Parathyroid adenoma (tissue), 2 donors: ENCODE data around the gene ZNF487.

Experiments used
- H2AFZ ChIP-seq: fragments of 300-600 bp; sonication (generic); one replicate; pipeline ENCODE4 v1.7.0; 2017; ENCODE audit warnings: antibody characterized with exemption, mild to moderate bottlenecking
- H3K27ac ChIP-seq: fragments of 300-600 bp; sonication (generic); one replicate; pipeline ENCODE4 v1.7.0; 2017
- H3K27me3 ChIP-seq: fragments of 300-600 bp; sonication (generic); one replicate; pipeline ENCODE4 v1.7.0; 2017; ENCODE audit warnings: low read length; ENCODE audit not compliant: control insufficient read depth, insufficient read depth
- H3K36me3 ChIP-seq: fragments of 300-600 bp; sonication (generic); one replicate; pipeline ENCODE4 v1.7.0; 2017; ENCODE audit warnings: low read length; ENCODE audit not compliant: control insufficient read depth, insufficient read depth
- H3K4me1 ChIP-seq: fragments of 300-600 bp; sonication (generic); one replicate; pipeline ENCODE4 v1.7.0; 2017; ENCODE audit warnings: control low read depth
- H3K4me2 ChIP-seq: fragments of 300-600 bp; sonication (generic); one replicate; pipeline ENCODE4 v1.7.0; 2017; ENCODE audit warnings: low read length
- H3K4me3 ChIP-seq: fragments of 300-600 bp; sonication (generic); one replicate; pipeline ENCODE4 v1.7.0; 2017; ENCODE audit warnings: low read depth, low read length
- H3K79me2 ChIP-seq: fragments of 300-600 bp; sonication (generic); one replicate; pipeline ENCODE4 v1.7.0; 2017; ENCODE audit warnings: control low read depth
- H3K9ac ChIP-seq: fragments of 300-600 bp; sonication (generic); one replicate; pipeline ENCODE4 v1.7.0; 2017; ENCODE audit warnings: mild to moderate bottlenecking
- H3K9me3 ChIP-seq: fragments of 300-600 bp; sonication (generic); one replicate; pipeline ENCODE4 v1.7.0; 2017; ENCODE audit warnings: low read length; ENCODE audit not compliant: control insufficient read depth
- TF ChIP-seq, protein P1 (sequence below): fragments of 300-600 bp; sonication (generic); IDR thresholded peaks from one replicate; pipeline ENCODE4 v1.7.0; 2017; ENCODE audit warnings: antibody characterized with exemption, mild to moderate bottlenecking
- donor health status: primary hyperparathyroidism.

The ZNF487 gene

DNA sequence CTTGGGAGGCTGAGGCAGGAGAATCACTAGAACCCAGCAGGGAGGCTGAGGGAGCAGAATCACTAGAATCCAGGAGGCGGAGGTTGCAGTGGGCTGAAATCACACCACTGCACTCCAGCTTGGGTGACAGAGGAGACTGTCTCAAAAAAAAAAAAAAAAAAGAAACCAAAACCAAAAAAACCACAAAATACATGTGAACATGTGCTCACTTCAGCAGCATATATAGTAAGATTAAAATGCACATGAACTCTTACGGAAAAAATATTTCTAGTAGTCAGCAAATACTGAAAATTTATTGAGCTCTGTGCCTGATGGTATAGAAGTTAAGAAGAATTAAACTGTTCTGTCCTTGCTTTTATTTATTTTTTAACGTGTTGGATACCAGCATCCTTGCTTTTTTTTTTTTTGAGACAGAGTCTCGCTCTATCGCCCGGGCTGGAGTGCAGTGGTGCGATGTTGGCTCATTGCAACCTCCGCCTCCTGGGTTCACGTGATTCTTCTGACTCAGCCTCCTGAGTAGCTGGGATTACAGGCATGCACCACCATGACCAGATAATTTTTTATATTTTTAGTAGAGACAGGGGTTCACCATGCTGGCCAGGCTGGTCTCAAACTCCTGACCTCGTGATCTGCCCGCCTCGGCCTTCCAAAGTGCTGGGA, 9.6 kb upstream of the ZNF487 start:
- no peak overlapping the region for H3K27ac ChIP-seq
- H3K4me3 ChIP-seq = no peak overlapping the region
- H3K4me1 ChIP-seq = no peaks in the 10 kb centered on the region
- no peak overlapping the region for H2AFZ ChIP-seq
- no peak overlapping the region for H3K9ac ChIP-seq
- no peaks in the 10 kb centered on the region for H3K36me3 ChIP-seq
- peaks cover 6% of the 10 kb centered on the region for H3K79me2 ChIP-seq
- no peaks in the 10 kb centered on the region for H3K9me3 ChIP-seq
- no peaks in the 10 kb centered on the region for H3K27me3 ChIP-seq
- TF ChIP-seq, protein P1, sequence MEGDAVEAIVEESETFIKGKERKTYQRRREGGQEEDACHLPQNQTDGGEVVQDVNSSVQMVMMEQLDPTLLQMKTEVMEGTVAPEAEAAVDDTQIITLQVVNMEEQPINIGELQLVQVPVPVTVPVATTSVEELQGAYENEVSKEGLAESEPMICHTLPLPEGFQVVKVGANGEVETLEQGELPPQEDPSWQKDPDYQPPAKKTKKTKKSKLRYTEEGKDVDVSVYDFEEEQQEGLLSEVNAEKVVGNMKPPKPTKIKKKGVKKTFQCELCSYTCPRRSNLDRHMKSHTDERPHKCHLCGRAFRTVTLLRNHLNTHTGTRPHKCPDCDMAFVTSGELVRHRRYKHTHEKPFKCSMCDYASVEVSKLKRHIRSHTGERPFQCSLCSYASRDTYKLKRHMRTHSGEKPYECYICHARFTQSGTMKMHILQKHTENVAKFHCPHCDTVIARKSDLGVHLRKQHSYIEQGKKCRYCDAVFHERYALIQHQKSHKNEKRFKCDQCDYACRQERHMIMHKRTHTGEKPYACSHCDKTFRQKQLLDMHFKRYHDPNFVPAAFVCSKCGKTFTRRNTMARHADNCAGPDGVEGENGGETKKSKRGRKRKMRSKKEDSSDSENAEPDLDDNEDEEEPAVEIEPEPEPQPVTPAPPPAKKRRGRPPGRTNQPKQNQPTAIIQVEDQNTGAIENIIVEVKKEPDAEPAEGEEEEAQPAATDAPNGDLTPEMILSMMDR = no peak
- H3K4me2 ChIP-seq = no peak overlapping the region

DNA sequence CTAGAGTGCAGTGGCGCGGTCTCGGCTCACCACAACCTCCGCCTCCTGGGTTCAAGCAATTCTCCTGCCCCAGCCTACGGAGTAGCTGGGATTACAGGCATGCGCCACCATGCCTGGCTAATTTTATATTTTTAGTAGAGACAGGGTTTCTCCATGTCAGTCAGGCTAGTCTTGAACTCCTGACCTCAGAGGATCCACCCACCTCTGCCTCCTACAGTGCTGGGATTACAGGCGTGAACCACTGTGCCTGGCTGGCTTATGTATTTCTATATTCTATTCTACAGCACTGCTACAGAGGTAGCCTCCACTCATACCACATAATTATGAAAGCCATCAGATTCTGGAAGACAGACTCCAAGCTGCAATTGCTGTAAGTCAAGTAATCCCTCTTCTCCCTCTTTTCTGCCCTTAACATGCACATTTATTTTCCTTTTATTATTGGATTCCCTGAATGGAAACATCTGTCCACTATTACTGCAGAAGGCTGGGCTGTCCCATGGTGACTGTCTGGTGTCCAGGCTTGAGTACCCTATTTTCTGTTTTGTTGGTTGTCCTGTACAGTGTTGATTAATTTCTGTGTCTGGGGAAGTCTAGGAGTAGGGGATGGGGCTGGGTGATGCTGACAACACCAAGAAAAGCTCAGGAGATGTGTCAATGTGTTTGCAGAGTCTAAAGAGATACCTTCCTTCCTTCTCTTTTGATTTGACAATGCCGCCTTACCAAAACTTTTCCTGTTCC, 5.8 kb upstream of the ZNF487 start:
- Histone ChIP-seq H3K4me2 (no peak overlapping the region), H2AFZ (no peak overlapping the region), H3K9ac (no peak overlapping the region), H3K4me3 (no peak overlapping the region), H3K4me1 (no peaks in the 10 kb centered on the region), H3K36me3 (no peaks in the 10 kb centered on the region), H3K9me3 (no peaks in the 10 kb centered on the region), H3K27ac (no peak overlapping the region), H3K79me2 (peaks cover 6% of the 10 kb centered on the region), H3K27me3 (no peaks in the 10 kb centered on the region)
- TF ChIP-seq, protein P1 = no peak

DNA sequence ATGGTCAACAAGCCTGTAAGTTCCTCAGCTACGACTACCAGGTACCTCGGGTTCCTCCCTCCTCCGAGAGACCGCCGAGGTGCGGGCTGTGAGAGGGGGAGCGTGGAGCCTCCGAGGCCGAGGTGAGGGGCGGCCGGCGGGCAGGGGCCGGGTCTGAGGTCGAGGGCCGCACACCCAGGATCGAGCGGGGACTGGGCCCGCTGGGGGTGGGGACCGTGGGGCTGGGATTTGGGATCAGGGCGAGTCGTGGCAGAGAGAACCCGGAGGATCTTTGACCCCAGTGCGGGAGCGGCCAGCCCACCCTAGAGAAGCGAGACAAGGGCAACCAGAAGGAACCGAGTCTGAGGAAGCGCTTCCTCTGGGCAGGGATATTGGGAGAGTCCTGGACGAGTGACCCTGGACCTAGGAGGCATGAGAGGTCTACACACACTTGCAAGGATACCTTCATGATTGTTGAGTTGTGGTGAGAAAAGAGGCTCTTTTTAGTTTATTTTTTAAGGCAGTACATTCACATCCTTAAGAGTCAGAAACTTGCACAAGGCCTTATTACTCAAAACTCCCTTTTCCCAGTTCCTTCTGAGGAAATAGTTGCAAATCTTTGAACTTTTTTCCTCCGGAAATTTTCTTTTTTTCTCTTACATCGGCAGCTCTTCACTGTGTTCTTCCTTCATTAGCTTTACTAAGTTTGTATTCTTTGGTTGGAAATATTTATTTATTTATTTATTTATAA, 395 bp downstream of the ZNF487 start:
- TF ChIP-seq, protein P1 = no peak
- H3K9me3 ChIP-seq = no peaks in the 10 kb centered on the region

DNA sequence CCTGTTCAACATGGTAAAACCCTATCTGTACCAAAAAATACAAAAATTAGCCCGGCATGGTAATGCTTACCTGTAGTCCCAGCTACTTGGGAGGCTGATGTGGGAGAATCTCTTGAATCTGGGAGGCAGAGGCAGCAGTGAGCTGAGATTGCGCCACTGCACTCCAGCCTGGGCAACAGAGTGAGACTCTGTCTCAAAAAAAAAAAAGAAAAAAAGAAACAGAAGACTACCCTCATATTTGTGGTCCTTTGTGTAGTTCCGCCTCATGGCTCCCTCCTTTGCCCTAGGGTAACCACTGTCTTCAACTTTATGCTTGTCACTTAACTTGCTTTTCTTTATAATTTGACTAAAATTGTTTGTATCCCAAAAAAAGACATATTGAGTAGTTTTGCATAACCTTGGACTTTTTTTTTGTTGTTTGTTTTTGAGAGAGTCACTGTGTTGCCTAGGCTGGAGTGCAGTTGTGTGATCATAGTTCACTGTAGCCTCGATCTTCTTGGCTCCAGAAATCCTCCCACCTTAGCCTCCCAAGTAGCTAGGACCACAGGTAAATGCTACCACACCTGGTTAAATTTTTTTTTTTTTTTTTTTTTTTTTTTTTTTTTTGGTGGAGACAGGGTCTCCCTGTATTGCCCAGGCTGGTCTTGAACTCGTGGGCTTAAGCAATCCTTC, 3.7 kb downstream of the ZNF487 start:
- no peak overlapping the region for H2AFZ ChIP-seq
- H3K36me3 ChIP-seq = no peaks in the 10 kb centered on the region
- no peaks in the 10 kb centered on the region for H3K4me1 ChIP-seq
- H3K27me3 ChIP-seq = no peaks in the 10 kb centered on the region
- no peak overlapping the region for H3K9ac ChIP-seq
- peaks cover 14% of the 10 kb centered on the region for H3K79me2 ChIP-seq
- H3K27ac ChIP-seq = no peak overlapping the region
- H3K9me3 ChIP-seq = no peaks in the 10 kb centered on the region
- no peak overlapping the region for H3K4me3 ChIP-seq
- no peak overlapping the region for H3K4me2 ChIP-seq
- TF ChIP-seq, protein P1 = no peak

More for the DNA sequence above, 395 bp downstream of the ZNF487 start:
- H3K79me2 ChIP-seq = peaks cover 9% of the 10 kb centered on the region
- no peaks in the 10 kb centered on the region for H3K4me1 ChIP-seq
- H3K9ac ChIP-seq = peak overlapping the region; percentile 81
- H3K36me3 ChIP-seq = no peaks in the 10 kb centered on the region
- H3K4me2 ChIP-seq = peak overlapping the region; percentile 99
- H3K27me3 ChIP-seq = no peaks in the 10 kb centered on the region
- peak overlapping the region; percentile 97 for H2AFZ ChIP-seq
- H3K27ac ChIP-seq = peak overlapping the region; percentile 99
- peak overlapping the region; percentile 94 for H3K4me3 ChIP-seq
